ENCODE measurements around the gene GTPBP3. TPM values are rescaled to one million over a fixed set of nuclear protein-coding genes. Genes with fewer than 3 reads are reported as not detected.

The GTPBP3 gene
- total RNA-seq, 1 donor: 14.2 TPM

- no peak for DNase-seq (ENCODE audit: low read depth)
- TF ChIP-seq, protein P1, sequence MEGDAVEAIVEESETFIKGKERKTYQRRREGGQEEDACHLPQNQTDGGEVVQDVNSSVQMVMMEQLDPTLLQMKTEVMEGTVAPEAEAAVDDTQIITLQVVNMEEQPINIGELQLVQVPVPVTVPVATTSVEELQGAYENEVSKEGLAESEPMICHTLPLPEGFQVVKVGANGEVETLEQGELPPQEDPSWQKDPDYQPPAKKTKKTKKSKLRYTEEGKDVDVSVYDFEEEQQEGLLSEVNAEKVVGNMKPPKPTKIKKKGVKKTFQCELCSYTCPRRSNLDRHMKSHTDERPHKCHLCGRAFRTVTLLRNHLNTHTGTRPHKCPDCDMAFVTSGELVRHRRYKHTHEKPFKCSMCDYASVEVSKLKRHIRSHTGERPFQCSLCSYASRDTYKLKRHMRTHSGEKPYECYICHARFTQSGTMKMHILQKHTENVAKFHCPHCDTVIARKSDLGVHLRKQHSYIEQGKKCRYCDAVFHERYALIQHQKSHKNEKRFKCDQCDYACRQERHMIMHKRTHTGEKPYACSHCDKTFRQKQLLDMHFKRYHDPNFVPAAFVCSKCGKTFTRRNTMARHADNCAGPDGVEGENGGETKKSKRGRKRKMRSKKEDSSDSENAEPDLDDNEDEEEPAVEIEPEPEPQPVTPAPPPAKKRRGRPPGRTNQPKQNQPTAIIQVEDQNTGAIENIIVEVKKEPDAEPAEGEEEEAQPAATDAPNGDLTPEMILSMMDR (IDR thresholded peaks at IDR 0.05; ENCODE audit: insufficient read depth, low read depth, low read length): no peak
- H3K4me3 ChIP-seq (ENCODE audit: low read depth, low read length): peak overlapping the region; percentile 71
Measured at GRCh38 chr19:17389957-17390664, 52.8 kb downstream of the GTPBP3 start.

GRCh38 chr19:17390665-17391370 is 53.5 kb downstream of the GTPBP3 start:
- DNase-seq (ENCODE audit: low read depth): peak; percentile 92
- peak overlapping the region; percentile 71 for H3K4me3 ChIP-seq (ENCODE audit: low read depth, low read length)
- TF ChIP-seq, protein P1 (IDR thresholded peaks at IDR 0.05; ENCODE audit: insufficient read depth, low read depth, low read length): peak; percentile 67

DNA sequence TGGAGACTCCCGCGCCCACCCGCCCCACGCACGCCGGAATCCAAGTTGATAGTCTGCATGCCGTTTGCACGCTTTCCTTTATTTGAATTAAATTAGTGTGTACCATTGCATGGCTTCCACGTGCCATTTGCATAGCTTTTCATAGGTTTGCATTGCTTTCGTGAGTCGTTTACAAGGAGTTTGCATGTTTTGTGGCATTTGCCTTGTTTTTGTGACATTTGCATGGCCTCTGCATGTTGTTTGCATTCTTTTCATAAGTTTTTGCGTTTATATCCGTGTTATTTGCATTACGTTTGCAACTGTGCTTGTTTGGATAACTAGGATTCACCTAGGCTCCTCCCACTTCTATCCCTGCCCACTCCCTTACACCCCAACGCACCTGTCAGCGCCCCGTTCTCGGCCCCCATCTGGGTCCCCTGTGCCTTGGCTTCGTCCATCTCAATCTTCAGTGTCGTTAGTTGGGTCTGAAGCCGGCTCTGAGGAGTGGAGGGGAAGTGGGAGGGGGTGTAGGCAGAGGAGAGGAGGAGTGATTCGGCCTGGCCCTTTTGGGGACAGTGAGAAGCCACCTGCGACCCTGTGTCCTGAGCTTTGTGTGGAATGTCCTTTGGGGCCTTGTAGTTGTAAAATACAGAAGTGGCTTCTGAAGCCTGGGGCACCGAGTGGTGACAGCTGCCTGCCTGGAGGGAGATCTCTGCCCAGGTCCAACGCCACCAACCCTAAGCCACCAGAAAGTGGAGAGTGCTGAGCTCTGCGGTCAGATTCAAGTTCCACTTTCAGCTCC is 54.2 kb downstream of the GTPBP3 start:
- peak overlapping the region; percentile 46 for H3K4me3 ChIP-seq (ENCODE audit: low read depth, low read length)
- TF ChIP-seq, protein P1 (IDR thresholded peaks at IDR 0.05; ENCODE audit: insufficient read depth, low read depth, low read length): no peak
- DNase-seq (ENCODE audit: low read depth): no peak

Other genes starting within 250 kb of the GTPBP3 start
- gene USE1, start 122.2 kb upstream of the GTPBP3 start, total RNA-seq: 18.1 and 23.8 TPM in 2 replicates
- 3.9 and 6.1 TPM in 2 replicates for gene OCEL1, start 111.3 kb upstream of the GTPBP3 start, total RNA-seq
- 51.0 and 56.0 TPM in 2 replicates for gene NR2F6, start 91.6 kb upstream of the GTPBP3 start, total RNA-seq
- not detected in 2 replicates for gene USHBP1, start 72.8 kb upstream of the GTPBP3 start, total RNA-seq
- 101 and 124 TPM in 2 replicates for gene BABAM1, start 70.1 kb upstream of the GTPBP3 start, total RNA-seq
- 0.32 and 0.86 TPM in 2 replicates for gene ANKLE1, start 55.7 kb upstream of the GTPBP3 start, total RNA-seq
- 13.8 and 15.5 TPM in 2 replicates for gene ABHD8, start 34.1 kb upstream of the GTPBP3 start, total RNA-seq
- 29.8 and 32.2 TPM in 2 replicates for gene MRPL34, start 31.7 kb upstream of the GTPBP3 start, total RNA-seq
- gene DDA1, start 28.0 kb upstream of the GTPBP3 start, total RNA-seq: 14.8 and 16.8 TPM in 2 replicates
- gene ANO8, start 2.7 kb upstream of the GTPBP3 start, total RNA-seq: 3.5 and 3.9 TPM in 2 replicates
- not detected in 2 replicates for gene PLVAP, start 39.8 kb downstream of the GTPBP3 start, total RNA-seq
- not detected in 2 replicates for gene CCDC194, start 56.6 kb downstream of the GTPBP3 start, total RNA-seq
- 2.6 and 7.8 TPM in 2 replicates for gene BST2, start 68.1 kb downstream of the GTPBP3 start, total RNA-seq
- gene MVB12A, start 82.5 kb downstream of the GTPBP3 start, total RNA-seq: 32.0 and 47.0 TPM in 2 replicates
- not detected in 2 replicates for gene TMEM221, start 111.1 kb downstream of the GTPBP3 start, total RNA-seq
- gene NXNL1, start 123.4 kb downstream of the GTPBP3 start, total RNA-seq: not detected in 2 replicates
- 10.8 and 15.5 TPM in 2 replicates for gene SLC27A1, start 133.0 kb downstream of the GTPBP3 start, total RNA-seq
- 41.5 and 75.4 TPM in 2 replicates for gene PGLS, start 174.1 kb downstream of the GTPBP3 start, total RNA-seq
- 103 and 119 TPM in 2 replicates for gene COLGALT1, start 218.1 kb downstream of the GTPBP3 start, total RNA-seq

Data from fibroblast of villous mesenchyme (primary cell).